ENCODE results near the gene B4GALT5.

Gene B4GALT5

DNA sequence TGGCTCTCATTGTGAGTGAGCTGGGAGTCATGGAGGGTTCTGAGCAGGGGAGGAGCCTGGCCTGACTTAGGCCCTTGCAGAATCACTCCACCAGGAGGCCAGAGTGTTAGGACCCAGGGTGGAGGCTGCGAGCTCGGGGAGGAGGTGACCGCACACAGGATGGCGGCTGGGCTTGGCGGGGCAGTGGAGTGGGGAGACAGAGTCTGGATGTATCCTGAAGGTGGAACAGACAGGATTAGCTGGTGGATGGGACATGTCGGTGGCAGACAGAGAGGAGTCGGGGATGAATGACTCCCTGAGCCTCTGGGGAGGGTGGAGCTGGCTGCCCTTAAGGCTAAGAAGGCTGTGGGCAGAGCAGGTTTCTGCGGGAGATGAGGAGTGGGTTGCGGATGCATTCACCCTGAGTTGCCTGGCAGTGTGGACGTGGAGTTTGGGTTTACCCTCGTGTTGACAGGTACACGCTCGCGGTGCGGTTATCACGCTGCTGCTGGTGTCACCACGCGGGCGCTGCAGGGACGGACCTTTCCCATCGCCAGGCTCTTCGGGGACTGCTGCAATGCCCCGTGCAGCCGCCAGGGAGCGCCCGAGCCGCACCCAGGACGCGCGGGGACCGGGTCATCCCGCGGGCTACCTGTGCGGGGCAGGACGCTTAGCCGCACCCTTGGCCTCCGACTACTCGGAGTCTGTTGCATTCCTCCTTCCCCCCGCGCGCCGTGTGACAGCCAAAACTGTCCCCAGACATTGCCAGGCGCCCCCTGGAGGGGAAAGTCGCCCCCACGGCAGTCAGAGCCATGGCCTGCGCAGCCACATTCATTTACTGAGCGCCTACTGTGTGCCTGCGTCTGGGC is 102.8 kb downstream of the B4GALT5 start:
- DNase-seq (ENCODE audit: low spot score) = peak; percentile 80
- H3K4me3 Mint-ChIP-seq = peak overlapping the region; percentile 72
- no peaks in the 10 kb centered on the region for H3K9me3 Mint-ChIP-seq
- H3K27me3 Mint-ChIP-seq (ENCODE audit: low read depth) = no peaks in the 10 kb centered on the region
- H3K36me3 Mint-ChIP-seq (ENCODE audit: low read depth) = peaks cover 13% of the 10 kb centered on the region
- H3K4me1 Mint-ChIP-seq (ENCODE audit: low read depth) = peaks cover 19% of the 10 kb centered on the region
- peak overlapping the region; percentile 64 for H3K27ac Mint-ChIP-seq

DNA sequence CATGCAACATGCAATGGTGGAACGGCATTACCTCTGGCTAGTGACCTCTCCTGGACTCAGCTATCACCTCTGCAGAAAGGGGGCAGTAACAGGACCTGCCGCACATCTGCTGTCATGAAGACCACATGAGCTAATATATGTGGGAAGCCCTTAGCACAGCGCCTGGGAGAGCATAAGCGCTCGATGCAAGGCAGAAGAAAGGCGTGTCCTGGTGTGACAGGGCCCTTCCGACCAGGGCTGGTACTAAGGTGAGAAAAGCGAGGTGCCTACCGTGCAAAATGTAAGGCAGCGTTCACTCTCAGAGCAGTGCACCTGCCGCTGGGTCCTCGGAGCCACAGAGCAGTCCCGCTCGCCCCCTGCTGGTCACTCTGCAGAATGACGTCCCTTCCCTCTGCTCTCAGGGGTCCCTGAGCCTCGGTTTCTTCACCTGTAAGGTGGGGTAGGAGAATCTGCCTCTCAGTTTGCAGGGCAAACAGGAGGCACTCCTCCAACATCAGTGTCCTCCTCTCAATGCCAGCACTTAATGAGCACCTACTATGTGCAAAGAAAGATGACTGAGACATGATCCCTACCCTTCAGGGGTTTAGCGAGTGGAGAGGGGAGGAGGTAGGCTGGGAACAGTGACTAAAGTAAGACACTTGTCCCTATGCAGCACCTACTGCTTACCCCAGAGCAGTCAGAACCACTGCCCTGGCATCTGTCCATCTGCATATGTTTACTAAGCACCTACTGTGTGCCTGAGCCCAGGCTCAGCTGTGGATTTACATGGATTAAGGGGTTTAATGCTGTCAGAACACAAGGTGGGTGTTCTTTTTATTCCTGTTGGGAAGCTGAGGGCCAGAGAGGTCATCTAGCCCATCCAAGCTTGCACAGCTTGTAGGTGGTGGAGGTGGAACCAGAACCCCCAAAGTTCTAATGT is 104.7 kb downstream of the B4GALT5 start:
- Mint-ChIP-seq H3K27me3 (ENCODE audit: low read depth) (no peaks in the 10 kb centered on the region), H3K9me3 (no peaks in the 10 kb centered on the region), H3K4me1 (ENCODE audit: low read depth) (peaks cover 27% of the 10 kb centered on the region), H3K4me3 (peak overlapping the region; percentile 64), H3K27ac (peak overlapping the region; percentile 12), H3K36me3 (ENCODE audit: low read depth) (peaks cover 22% of the 10 kb centered on the region)
- DNase-seq (ENCODE audit: low spot score) = peak; percentile 64

DNA sequence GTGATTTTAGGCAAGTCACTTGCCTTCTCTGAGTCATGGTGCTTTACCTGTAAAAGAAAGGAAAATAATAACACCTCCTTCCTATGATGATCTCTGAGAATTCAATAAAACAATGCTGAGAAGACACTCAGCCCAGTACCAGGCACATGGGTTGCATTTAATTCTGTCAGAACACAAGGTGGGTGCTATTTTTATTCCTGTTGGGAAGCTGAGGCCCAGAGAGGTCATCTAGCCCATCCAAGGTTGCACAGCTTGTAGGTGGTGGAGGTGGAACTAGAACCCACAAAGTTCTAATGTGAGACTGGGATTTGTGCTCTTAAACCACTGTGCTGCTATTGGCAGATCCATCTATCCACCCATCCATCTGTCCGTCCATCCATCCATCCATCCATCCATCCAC is 106.1 kb downstream of the B4GALT5 start:
- Mint-ChIP-seq H3K9me3 (no peaks in the 10 kb centered on the region), H3K27me3 (ENCODE audit: low read depth) (no peaks in the 10 kb centered on the region), H3K27ac (no peak overlapping the region), H3K4me1 (ENCODE audit: low read depth) (peaks cover 35% of the 10 kb centered on the region), H3K36me3 (ENCODE audit: low read depth) (peaks cover 33% of the 10 kb centered on the region), H3K4me3 (no peak overlapping the region)
- DNase-seq (ENCODE audit: low spot score) = no peak

DNA sequence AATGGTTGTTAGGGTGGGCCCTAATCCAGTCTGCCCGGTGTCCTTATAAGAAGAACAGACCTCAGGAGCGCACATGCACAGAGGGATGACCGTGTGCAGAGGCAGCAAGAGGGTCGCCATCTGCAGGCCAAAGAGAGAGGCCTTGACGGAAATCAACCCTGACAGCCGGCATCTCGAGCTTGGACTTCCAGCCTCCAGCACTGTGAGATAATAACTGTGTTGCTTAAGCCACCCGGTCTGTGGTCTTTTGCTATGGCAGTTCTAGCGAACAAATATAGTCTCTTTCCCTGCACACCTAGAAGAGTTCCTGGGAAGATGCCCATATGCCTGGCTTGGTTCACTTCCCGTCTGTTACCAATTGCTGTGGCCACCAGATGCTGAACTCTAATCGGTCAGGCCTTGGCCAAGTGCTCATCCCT is 110.5 kb downstream of the B4GALT5 start:
- H3K27ac Mint-ChIP-seq = peak overlapping the region; percentile 23
- H3K4me3 Mint-ChIP-seq = no peak overlapping the region
- peaks cover 38% of the 10 kb centered on the region for H3K4me1 Mint-ChIP-seq (ENCODE audit: low read depth)
- H3K9me3 Mint-ChIP-seq = peaks cover under 1% of the 10 kb centered on the region
- no peak for DNase-seq (ENCODE audit: low spot score)
- no peaks in the 10 kb centered on the region for H3K27me3 Mint-ChIP-seq (ENCODE audit: low read depth)
- H3K36me3 Mint-ChIP-seq (ENCODE audit: low read depth) = peaks cover 58% of the 10 kb centered on the region

DNA sequence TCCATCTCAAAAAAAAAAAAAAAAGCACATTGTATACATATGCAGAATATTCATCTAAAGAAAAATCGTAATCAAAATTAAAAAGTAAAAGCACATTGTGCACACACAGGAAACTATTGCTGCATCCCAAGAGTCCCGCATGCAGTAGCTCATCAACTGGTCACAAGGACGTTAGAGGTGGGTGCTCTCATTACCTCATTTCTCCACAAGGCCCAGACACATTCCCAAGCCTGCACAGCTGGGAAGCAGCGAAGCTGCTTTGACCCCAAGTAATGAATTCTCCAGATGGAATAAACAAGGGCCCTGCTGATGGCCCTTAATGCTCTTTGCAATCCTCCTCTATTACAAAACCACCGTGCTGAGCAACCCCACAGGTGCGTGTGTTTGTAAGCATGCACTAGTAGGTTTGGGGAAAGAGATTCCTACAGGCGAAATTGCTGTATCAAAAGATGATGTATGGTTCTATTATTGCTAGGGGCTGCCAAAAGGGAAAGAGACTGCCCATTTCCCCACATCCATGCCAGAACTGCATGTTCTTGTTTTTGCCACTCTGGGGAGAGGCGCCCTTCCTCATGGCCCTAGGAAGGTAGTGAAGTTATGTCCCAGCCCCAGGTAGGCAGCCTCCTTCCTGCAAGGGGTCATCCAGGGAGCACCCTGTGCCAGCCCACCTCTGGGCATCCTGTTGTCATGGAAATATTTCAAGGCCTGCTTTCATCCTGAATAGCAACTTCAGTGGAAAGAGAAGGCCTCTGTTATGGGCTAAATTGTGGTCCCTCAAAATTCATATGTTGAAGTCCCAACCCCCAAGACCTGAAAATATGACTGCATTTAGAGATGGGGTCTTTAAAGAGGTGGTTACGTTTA is 111.1 kb downstream of the B4GALT5 start:
- Mint-ChIP-seq H3K36me3 (ENCODE audit: low read depth) (peaks cover 63% of the 10 kb centered on the region), H3K9me3 (peaks cover 4% of the 10 kb centered on the region), H3K4me3 (no peak overlapping the region), H3K4me1 (ENCODE audit: low read depth) (peaks cover 40% of the 10 kb centered on the region), H3K27ac (peak overlapping the region; percentile 36), H3K27me3 (ENCODE audit: low read depth) (no peaks in the 10 kb centered on the region)
- no peak for DNase-seq (ENCODE audit: low spot score)

DNA sequence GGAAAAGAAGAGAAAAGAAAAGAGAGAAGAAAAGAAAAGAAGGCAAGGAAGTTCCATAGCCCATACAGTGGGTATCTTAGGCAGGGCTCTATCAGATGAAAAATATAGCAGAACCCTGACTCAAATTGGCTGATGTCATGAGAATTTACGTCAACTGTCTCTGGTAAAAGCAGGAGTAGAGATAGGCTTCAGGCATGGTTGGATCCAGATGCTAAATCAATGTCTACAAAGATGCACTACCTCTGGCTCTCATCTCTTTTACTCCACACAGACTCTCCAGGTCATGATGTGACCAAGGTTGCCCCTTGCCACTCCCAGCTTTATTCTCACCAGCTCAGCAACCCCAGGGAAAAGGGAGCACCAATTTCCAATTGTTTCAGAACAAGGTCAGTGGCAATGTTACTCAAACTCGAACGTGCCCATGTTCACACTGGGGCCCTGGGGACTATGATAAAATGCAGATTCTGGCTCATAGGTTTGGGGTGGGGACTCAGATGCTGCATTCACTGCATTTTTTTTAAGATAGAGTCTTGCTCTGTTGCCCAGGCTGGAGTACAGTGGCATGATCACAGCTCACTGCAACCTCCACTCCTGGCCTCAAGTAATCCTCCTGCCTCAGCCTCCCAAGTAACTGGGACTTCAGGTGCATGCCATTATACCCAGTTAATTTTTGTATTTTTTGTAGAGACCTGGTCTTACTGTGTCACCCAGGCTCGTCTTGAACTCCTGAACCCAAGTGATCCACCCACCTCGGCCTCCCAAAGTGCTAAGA is 112.3 kb downstream of the B4GALT5 start:
- Mint-ChIP-seq H3K9me3 (peaks cover 4% of the 10 kb centered on the region), H3K4me1 (ENCODE audit: low read depth) (peaks cover 48% of the 10 kb centered on the region), H3K27ac (peak overlapping the region; percentile 81)

DNA sequence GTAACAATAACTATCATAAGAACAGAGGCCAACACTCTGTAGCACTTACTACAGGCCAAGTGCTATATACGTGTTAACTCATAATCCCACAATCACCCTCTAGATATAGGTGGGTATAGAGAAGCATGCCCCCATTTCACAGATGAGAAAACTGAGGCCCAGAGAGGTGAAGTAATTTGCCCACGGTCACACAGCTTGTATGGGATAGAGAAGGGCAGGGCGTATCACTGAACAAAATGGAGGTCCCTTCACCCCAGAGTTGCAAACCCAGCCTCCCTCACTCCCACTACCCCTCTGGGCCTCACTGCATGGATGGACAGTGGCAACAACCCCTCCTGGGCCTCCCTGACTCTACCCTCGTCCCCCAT is 113.9 kb downstream of the B4GALT5 start:
- no peak overlapping the region for H3K4me3 Mint-ChIP-seq
- H3K4me1 Mint-ChIP-seq (ENCODE audit: low read depth) = peaks cover 60% of the 10 kb centered on the region

More for the DNA sequence above, 112.3 kb downstream of the B4GALT5 start:
- DNase-seq (ENCODE audit: low spot score) = no peak
- no peak overlapping the region for H3K4me3 Mint-ChIP-seq
- H3K36me3 Mint-ChIP-seq (ENCODE audit: low read depth) = peaks cover 69% of the 10 kb centered on the region
- H3K27me3 Mint-ChIP-seq (ENCODE audit: low read depth) = no peaks in the 10 kb centered on the region

DNA sequence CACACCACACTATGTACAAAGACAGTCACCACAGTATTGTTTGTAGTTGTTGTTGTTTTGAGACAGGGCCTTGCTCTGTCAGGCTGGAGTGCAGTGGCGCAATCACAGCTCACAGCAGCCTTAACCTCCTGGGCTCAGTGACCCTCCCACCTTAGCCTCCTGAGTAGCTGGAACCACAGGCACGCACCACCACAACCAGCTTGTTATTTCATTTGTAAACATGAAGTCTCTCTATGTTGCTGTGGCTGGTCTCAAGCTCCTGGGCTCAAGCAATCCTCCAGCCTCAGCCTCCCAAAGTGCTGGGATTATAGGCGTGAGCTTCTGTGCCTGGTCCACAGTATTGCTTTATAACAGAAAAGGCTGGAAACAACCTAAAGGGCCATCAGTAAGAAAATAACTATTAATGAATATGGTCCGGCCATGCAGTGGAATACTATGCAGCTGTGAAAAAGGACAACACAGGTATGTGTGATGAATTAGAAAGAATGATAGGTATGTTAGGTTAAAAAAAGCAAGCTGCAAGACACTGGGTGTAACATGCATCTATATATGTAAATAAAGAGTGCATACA is 115.8 kb downstream of the B4GALT5 start:
- Mint-ChIP-seq H3K27ac (peak overlapping the region; percentile 93), H3K4me1 (ENCODE audit: low read depth) (peaks cover 63% of the 10 kb centered on the region)

More for the DNA sequence above, 113.9 kb downstream of the B4GALT5 start:
- Mint-ChIP-seq H3K27ac (peak overlapping the region; percentile 74), H3K9me3 (peaks cover 4% of the 10 kb centered on the region), H3K27me3 (ENCODE audit: low read depth) (no peaks in the 10 kb centered on the region), H3K36me3 (ENCODE audit: low read depth) (peaks cover 76% of the 10 kb centered on the region)
- no peak for DNase-seq (ENCODE audit: low spot score)

DNA sequence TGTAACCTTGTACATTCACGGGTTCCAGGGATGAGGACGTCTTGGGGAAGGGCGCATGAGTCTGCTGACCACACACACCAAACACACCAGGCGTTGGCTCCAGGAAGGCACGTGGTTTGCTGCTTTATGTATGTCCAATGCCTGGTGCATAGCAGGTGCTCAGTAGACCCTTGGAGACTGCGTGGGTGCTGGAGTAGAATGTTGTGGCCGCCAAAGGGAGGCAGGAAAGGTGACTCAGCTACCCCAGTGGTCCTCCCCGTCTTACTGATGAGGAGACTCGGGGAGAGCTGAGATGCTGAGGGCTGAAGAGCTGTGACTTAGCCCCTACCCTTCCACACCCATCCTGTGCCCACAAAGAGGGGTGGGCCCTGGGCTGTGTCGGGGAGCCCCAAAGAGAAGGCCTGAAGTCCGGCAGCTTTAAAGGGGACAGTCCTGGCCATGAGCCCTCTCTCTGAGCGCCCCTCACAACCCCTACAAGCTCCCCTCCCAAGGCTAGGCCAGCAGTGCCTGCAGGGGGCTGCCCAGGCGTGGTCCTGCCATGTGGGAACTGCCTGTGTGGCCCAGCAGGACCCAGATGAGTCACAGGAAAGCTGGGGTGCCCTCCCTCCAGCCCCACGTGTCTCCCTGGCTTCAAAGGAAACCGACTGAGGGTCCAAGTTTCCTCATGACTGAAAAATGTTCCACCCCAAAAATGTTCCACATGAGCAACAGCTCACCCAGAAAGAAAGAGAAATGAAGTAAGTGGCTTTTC is 117.7 kb downstream of the B4GALT5 start:
- peak overlapping the region; percentile 97 for H3K27ac Mint-ChIP-seq
- DNase-seq (ENCODE audit: low spot score) = peak; percentile 92

More for the DNA sequence above, 115.8 kb downstream of the B4GALT5 start:
- Mint-ChIP-seq H3K9me3 (peaks cover 4% of the 10 kb centered on the region), H3K36me3 (ENCODE audit: low read depth) (peaks cover 64% of the 10 kb centered on the region), H3K4me3 (no peak overlapping the region), H3K27me3 (ENCODE audit: low read depth) (no peaks in the 10 kb centered on the region)
- DNase-seq (ENCODE audit: low spot score) = no peak

DNA sequence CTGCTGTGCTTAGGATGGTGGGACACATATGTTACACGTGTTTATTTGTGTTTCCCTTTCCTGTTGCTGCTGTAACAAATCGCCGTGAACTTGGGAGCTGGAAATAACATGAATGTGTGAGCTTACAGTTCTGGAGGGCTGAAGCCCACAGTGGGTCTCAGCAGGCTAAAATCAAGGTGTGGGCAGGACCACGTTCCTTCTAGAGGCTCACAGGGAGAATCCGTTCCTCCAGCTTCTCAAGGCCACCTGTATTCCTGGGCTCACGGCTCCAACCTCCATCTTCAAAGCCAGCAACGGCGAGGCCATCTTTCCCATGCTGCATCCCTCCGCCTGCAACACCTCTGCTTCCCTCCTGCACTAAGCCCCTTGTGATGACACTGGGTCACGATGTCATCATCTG is 118.3 kb downstream of the B4GALT5 start:
- H3K9me3 Mint-ChIP-seq = peaks cover 12% of the 10 kb centered on the region
- H3K36me3 Mint-ChIP-seq (ENCODE audit: low read depth) = peaks cover 62% of the 10 kb centered on the region
- H3K27ac Mint-ChIP-seq = peak overlapping the region; percentile 97
- peaks cover 75% of the 10 kb centered on the region for H3K4me1 Mint-ChIP-seq (ENCODE audit: low read depth)
- peak overlapping the region; percentile 85 for H3K4me3 Mint-ChIP-seq
- no peaks in the 10 kb centered on the region for H3K27me3 Mint-ChIP-seq (ENCODE audit: low read depth)
- no peak for DNase-seq (ENCODE audit: low spot score)

More for the DNA sequence above, 117.7 kb downstream of the B4GALT5 start:
- no peaks in the 10 kb centered on the region for H3K27me3 Mint-ChIP-seq (ENCODE audit: low read depth)
- H3K36me3 Mint-ChIP-seq (ENCODE audit: low read depth) = peaks cover 64% of the 10 kb centered on the region
- H3K4me3 Mint-ChIP-seq = peak overlapping the region; percentile 85
- peaks cover 70% of the 10 kb centered on the region for H3K4me1 Mint-ChIP-seq (ENCODE audit: low read depth)
- H3K9me3 Mint-ChIP-seq = peaks cover 12% of the 10 kb centered on the region

DNA sequence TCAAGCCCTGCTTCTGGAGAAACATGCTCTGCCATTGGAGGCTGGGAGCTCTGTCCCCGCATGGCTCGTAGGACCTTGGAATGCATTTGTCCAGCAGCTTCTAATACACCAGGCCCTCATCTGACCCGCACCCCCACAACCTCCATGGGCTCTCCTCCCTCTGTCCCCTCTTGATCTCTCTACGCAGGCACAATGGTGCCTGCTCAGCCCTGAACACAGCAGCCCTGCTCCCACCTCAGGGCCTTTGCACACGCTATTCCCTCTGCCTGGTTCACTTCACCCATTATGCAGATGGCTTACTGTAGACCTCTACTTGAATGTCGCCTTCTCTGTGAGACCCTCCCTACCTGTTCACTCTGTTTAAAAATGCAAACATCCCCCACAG is 118.8 kb downstream of the B4GALT5 start:
- Mint-ChIP-seq H3K9me3 (peaks cover 16% of the 10 kb centered on the region), H3K27me3 (ENCODE audit: low read depth) (no peaks in the 10 kb centered on the region), H3K4me3 (peak overlapping the region; percentile 85), H3K27ac (peak overlapping the region; percentile 97), H3K4me1 (ENCODE audit: low read depth) (peaks cover 75% of the 10 kb centered on the region), H3K36me3 (ENCODE audit: low read depth) (peaks cover 62% of the 10 kb centered on the region)
- no peak for DNase-seq (ENCODE audit: low spot score)

All from T-helper 2 cell treated with Interferon-gamma antibody and Interleukin-4, amounts not matched to agents 5 μg/mL and 100 μg/mL, for 36 hours (primary cell).